Hepatic stellate cell (primary cell): ENCODE data around the gene NHLRC4.

Source experiments
- DNase-seq: peaks from one replicate; pipeline ENCODE4 v3.0.0; 2011; ENCODE audit warnings: low spot score

The NHLRC4 gene

GRCh38 chr16:567373-568256, 810 bp downstream of the NHLRC4 start:
- DNase-seq = no peak

- no peak for DNase-seq
Observed at GRCh38 chr16:568401-569258, 1.8 kb downstream of the NHLRC4 start.

GRCh38 chr16:569445-570254, 2.8 kb downstream of the NHLRC4 start, which contains the start of gene PIGQ:
TSS of gene PIGQ (plus strand) at chr16:569968. CDS start at chr16:574075, 4,107 bp downstream.
- peak; percentile 86 for DNase-seq

GRCh38 chr16:572865-573650, 6.3 kb downstream of the NHLRC4 start:
- no peak for DNase-seq

- DNase-seq = no peak
Observed at GRCh38 chr16:574021-574760, 7.4 kb downstream of the NHLRC4 start.

GRCh38 chr16:575354-576196, 8.8 kb downstream of the NHLRC4 start:
- no peak for DNase-seq

- DNase-seq = no peak
Observed at GRCh38 chr16:576197-576822, 9.5 kb downstream of the NHLRC4 start.

GRCh38 chr16:576823-577201, 10.0 kb downstream of the NHLRC4 start:
- DNase-seq = no peak

- no peak for DNase-seq
Observed at GRCh38 chr16:577796-578195, 11.0 kb downstream of the NHLRC4 start.

- DNase-seq = no peak
Observed at GRCh38 chr16:578232-578869, 11.5 kb downstream of the NHLRC4 start.

GRCh38 chr16:578870-579405, 12.1 kb downstream of the NHLRC4 start:
- peak; percentile 84 for DNase-seq

- DNase-seq = no peak
Observed at GRCh38 chr16:580141-580945, 13.5 kb downstream of the NHLRC4 start.

GRCh38 chr16:580946-581498, 14.2 kb downstream of the NHLRC4 start:
- DNase-seq = no peak

- no peak for DNase-seq
Observed at GRCh38 chr16:582218-582613, 15.4 kb downstream of the NHLRC4 start.

GRCh38 chr16:582614-583331, 16.0 kb downstream of the NHLRC4 start:
- DNase-seq = no peak

- DNase-seq = no peak
Observed at GRCh38 chr16:583470-583814, 16.6 kb downstream of the NHLRC4 start.
